ENCODE results near the gene RTL10.

DNA sequence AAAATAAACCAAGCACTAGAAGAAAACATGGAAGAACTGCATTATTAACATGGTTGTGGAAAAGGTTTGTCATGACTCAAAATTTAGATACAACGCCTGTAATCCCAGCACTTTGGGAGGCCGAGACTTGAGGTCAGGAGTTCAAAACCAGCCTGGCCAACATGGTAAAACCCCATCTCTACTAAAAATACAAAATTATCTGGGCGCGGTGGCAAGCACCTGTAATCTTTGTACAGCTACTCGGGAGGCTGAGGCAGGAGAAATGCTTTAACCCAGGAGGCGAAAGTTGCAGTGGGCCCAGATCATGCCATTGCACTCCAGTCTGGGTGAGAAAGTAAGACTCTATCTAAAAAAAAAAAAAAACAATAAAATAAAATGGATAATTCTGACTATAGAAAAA is 23.7 kb downstream of the RTL10 start:
- TF ChIP-seq, protein P1, sequence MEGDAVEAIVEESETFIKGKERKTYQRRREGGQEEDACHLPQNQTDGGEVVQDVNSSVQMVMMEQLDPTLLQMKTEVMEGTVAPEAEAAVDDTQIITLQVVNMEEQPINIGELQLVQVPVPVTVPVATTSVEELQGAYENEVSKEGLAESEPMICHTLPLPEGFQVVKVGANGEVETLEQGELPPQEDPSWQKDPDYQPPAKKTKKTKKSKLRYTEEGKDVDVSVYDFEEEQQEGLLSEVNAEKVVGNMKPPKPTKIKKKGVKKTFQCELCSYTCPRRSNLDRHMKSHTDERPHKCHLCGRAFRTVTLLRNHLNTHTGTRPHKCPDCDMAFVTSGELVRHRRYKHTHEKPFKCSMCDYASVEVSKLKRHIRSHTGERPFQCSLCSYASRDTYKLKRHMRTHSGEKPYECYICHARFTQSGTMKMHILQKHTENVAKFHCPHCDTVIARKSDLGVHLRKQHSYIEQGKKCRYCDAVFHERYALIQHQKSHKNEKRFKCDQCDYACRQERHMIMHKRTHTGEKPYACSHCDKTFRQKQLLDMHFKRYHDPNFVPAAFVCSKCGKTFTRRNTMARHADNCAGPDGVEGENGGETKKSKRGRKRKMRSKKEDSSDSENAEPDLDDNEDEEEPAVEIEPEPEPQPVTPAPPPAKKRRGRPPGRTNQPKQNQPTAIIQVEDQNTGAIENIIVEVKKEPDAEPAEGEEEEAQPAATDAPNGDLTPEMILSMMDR (IDR thresholded peaks at IDR 0.05), result no peak
- no peak for TF ChIP-seq EZH2 (IDR thresholded peaks at IDR 0.05; ENCODE audit: borderline replicate concordance, insufficient read depth, low read depth, low read length, poor library complexity, severe bottlenecking)

Data from B cell (primary cell).